Measurements from ENCODE around the gene DBNDD2.

DBNDD2 gene, protein sequence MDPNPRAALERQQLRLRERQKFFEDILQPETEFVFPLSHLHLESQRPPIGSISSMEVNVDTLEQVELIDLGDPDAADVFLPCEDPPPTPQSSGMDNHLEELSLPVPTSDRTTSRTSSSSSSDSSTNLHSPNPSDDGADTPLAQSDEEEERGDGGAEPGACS

GRCh38 chr20:45407783-45408645 is at the start of gene DBNDD2:
DBNDD2 (plus strand) TSS chr20:45408289; CDS start chr20:45408468, 179 bp downstream.
- no peak for DNase-seq (ENCODE audit: low read depth)

DNA sequence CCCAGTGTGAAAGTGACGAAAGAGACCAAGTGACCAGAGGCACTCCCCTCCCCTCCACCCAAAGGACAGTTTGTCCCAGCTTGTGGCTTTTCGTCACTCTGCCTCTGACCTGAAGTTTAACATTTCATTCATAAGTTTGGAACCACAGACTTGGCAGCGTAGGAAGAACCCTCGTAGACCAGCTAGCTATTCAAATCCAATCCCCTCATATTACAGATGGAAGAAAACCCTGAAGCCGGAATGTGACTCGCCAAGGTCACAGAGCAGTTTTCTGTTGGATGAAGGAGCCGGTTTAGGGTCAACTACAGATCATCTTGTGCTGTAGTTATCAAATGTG is 49.1 kb upstream of the DBNDD2 start:
- no peak for DNase-seq (ENCODE audit: low read depth)

GRCh38 chr20:45359406-45360148 is 48.5 kb upstream of the DBNDD2 start:
- DNase-seq (ENCODE audit: low read depth), result no peak

GRCh38 chr20:45361793-45362192 is 46.3 kb upstream of the DBNDD2 start:
- DNase-seq (ENCODE audit: low read depth), result no peak

DNA sequence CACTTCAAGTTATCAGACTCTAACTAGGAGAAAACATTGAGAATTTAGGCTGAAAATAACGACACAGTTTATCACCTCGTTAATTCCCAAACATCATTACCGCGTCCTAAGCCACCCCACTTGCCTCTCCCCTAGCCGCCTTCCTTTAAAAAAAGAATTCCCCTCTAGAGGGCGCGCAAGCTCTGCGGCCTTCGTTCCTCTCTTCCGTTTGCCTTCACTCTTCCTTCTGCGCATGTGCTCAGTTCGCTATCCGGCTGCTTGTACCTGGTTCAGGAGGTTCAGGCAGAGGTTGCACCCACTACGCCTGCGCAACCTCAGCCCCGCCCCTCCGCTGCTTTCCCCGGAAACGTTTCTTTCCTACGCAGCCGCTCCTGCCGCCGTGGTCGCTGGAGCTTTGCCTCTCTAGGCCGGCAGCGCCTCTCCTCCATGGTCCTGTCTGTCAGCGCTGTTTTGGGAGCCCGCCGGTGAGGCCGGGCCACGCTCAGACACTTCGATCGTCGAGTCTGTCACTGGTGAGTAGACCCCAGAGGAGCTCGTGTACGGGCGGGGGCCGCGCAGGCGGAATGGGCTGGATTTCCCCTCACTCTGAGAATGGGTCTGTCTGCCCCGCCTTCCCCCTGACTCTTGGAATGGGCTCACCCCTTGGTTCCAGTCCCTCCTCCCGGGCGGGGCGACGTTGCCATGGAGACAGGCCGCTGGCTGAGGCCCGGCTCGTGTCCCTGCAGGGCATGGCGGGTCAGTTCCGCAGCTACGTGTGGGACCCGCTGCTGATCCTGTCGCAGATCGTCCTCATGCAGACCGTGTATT is 45.1 kb upstream of the DBNDD2 start, which contains the start of gene SYS1:
TSS of gene SYS1 (plus strand) at position 353 of the 807 bp plus-strand sequence. CDS start at position 729, 376 bp downstream.
- peak; percentile 96 for DNase-seq (ENCODE audit: low read depth)

DNA sequence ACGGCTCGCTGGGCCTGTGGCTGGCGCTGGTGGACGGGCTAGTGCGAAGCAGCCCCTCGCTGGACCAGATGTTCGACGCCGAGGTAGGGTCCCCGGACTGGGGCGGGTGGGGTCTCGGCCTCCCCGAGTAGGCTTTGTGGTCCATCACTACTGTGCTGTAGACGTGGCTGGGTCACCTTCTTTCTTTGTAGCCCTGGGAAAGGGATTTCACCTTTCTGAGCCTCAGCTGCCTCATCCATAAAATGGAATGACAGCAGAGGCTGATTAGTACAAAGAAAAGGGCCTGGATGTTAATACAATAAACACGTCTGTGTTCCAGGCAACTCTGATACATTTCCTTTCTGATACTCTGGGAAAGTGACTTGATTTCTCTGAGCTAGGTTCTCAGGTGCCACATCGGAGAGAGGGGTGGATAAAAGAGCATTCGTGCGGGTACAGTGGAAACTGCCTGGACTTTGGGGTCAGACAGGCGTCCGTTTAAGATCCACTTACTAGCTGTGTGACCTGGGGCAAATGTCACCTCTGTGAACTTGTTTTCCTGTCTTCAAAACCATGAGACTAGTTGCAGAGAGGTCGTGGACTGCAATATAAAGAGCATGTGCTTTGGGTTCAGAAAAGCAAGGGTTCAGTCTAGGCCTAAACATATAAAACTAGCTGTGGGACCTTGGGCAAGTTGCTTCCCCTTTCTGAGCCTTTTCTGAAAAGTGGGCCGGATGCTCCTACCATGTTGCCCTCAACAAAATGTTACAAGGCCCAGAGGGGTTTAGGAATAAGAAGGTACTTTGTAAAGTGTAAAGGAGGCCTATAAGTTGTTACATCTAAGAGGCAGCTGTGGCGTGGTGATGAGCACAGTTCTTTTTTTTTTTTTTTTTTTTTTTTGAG is 44.2 kb upstream of the DBNDD2 start:
- no peak for DNase-seq (ENCODE audit: low read depth)

- no peak for DNase-seq (ENCODE audit: low read depth)
Measured at GRCh38 chr20:45365444-45365970, 42.6 kb upstream of the DBNDD2 start.

GRCh38 chr20:45366192-45366591 is 41.9 kb upstream of the DBNDD2 start:
- DNase-seq (ENCODE audit: low read depth), result no peak

GRCh38 chr20:45366631-45367030 is 41.5 kb upstream of the DBNDD2 start:
- DNase-seq (ENCODE audit: low read depth), result no peak

GRCh38 chr20:45367126-45367525 is 41.0 kb upstream of the DBNDD2 start:
- DNase-seq (ENCODE audit: low read depth), result no peak

GRCh38 chr20:45368221-45368980 is 39.7 kb upstream of the DBNDD2 start:
- no peak for DNase-seq (ENCODE audit: low read depth)

GRCh38 chr20:45370571-45371160 is 37.4 kb upstream of the DBNDD2 start:
- no peak for DNase-seq (ENCODE audit: low read depth)

- no peak for DNase-seq (ENCODE audit: low read depth)
Measured at GRCh38 chr20:45372241-45372640, 35.8 kb upstream of the DBNDD2 start.

GRCh38 chr20:45372646-45373352 is 35.3 kb upstream of the DBNDD2 start:
- no peak for DNase-seq (ENCODE audit: low read depth)

DNA sequence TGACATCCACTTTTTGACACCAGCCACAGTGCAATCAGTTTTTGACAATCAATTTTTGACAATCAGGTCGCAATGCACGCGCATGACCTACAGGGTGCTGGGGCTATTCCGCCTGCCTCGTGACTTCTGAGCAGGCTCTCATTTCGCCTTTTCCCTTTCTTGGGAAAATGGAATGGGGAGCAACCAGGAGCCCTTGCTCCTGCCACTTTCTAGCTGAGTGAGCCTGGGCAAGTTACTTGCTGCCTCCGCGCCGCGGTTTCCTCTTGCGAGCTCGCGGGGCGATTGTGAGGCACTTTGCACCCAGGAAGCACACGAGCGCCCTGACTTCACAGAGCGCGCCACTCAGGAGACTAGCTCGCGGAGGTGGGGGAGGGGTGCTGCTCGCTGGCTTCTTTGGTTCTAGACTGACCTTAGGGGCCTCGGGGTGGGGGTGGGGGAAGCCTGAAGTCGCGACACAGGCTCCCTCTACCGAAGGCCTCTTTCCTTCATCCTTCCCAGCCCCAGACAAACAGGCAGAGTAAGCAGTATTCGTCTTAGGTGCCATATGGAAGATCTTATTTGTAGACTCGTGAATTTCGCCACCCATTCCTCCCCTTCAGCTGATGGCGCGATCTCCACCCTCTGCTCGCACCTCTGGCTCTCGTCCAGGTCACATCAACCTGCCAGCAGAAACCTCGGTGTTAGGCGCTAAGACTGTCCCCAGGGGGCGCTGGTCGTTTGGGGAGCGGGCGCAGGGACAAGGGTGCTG is 34.6 kb upstream of the DBNDD2 start:
- DNase-seq (ENCODE audit: low read depth), result peak; percentile 85

GRCh38 chr20:45374101-45374467 is 34.0 kb upstream of the DBNDD2 start:
- DNase-seq (ENCODE audit: low read depth), result no peak

DNA sequence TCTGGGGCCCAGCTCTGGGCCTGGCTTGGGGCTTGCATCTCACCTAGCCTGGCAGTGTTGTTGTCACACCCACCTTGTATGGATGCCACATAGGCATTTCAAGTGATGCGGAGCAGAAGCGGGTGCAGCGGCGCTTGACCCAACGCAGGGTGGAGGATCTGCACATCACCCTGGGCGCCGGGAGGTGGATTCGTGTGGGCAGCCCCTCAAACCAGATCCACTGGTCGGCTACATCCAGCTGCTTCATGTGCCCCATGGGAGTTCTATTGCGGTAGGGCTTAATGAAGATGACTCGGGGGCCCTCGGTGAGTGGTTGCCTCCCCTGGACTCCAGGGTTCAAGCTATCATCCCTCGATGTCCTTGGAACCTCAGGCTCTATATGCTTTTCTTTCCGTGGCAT is 33.1 kb upstream of the DBNDD2 start:
- DNase-seq (ENCODE audit: low read depth), result no peak

DNA sequence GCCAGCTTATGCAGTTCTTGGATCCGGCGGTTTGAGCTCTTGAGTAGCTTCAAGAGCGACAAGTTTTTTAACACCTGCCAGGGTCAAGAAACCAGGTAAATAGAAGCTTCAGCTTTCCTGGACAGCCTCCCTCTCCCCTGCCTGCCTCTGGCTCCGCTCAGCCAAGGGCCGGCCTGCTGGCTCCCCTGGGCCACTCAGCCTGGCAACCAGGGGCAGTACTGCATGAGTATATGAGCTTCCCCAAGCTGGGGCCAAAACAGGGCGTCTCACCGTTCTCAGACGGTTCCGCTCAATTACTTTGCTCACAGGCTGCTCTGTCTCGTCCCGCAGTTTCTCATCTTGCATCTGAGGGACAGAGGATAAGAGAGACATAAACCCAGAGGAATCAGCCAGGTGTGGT is 30.8 kb upstream of the DBNDD2 start:
- DNase-seq (ENCODE audit: low read depth), result no peak

All from stimulated activated CD8-positive, alpha-beta memory T cell treated with anti-CD3 and anti-CD28 coated beads, Interleukin-12 subunit alpha, Interleukin-12 subunit beta, amount 100 ng/mL, for 1 hour (primary cell).